ENCODE data around the gene LRRC27.

DNA sequence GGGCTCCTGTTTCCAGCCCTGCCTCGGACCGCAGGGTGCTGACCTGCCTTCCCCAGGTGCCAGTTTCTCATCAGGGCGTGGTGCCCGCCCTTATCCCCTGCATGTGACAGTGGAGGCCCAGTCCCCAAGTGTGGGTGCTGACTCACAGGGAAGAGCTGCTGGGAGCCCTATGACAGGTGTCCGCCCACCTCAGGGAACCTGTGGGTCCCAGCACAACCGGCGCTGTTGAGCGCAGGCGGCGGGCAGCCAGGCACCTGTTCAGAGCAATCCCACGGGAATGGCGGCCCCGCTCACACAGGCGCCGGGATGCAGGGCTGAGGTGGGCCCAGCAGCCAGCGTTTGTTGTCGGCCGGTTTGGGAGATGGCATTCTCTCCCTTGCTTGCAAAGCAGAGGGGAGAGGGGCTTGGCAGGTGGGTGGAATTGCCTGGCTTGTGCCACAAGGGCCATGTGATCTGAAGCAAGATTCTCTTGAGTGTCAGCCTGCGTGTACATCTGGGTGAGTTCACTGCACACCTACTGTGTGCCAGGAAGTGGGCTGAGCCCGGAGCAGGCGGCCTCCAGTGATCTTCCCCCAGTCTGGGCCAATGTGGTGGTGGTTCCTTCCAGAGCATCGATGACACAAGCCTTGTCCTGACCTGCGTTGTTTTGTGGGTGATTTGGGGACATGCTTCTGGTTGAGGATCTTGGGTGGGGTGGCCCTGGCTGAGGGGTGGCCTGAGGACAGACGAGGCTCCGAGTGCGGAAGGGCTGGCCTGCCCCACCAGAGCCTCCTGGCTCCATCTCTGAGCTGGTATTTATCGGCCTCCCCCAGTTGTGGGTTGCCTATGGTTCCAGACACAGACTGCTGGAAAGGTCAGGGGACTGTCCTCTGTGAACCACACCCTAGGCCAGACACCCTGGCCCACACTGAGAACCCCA lies 67.4 kb downstream of the LRRC27 start:
- TF ChIP-seq EZH2phosphoT487 (IDR thresholded peaks at IDR 0.05; ENCODE audit: insufficient read depth, low read depth) (no peak), EZH2 (IDR thresholded peaks at IDR 0.05; ENCODE audit: insufficient read depth, poor library complexity, severe bottlenecking) (no peak)
